ENCODE measurements around the gene OR10X1. TPM values are rescaled to one million over a fixed set of nuclear protein-coding genes. Genes with fewer than 3 reads are reported as not detected.

The OR10X1 gene, protein sequence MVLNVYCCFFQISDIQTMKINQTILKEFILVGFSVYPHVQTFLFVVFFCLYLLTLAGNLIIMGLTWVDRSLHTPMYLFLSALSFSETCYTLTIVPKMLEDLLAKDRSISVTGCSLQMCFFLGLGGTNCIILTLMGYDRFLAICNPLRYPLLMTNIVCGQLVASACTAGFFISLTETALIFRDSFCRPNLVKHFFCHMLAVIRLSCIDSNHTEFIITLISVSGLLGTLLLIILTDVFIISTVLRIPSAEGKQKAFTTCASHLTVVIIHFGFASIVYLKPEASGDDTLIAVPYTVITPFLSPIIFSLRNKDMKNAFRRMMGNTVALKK
- polyA plus RNA-seq = not detected
- long read RNA-seq, donor 1 = 0 reads
- long read RNA-seq, donor 2 = 0 reads
- long read RNA-seq, donor 3 = 0 reads
- long read RNA-seq, donor 4 = 0 reads
- long read RNA-seq, donor 5 = 0 reads
- long read RNA-seq, donor 6 = 0 reads
- long read RNA-seq, donor 7 = 0 reads
- long read RNA-seq, donor 8 = 0 reads
- long read RNA-seq, donor 9 = 0 reads
- long read RNA-seq, donor 10 = 0 reads

DNA sequence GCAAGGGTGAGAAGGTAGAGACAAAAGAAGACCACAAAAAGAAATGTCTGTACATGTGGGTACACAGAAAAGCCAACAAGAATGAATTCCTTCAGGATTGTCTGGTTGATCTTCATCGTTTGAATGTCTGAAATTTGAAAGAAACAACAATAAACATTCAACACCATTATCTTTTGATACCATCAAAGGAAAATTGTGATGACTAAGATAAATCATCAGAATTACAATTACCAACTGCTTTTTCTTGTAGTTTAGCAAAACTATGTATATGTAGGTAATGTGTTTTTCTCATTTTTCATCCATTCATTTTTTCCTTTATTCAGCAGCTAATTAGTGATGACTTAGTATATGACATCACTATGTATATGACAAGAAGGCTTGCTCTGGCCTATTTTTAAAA lies at the start of gene OR10X1:
TSS of gene OR10X1 (minus strand) at position 167 of the 400 bp plus-strand sequence. CDS start at position 167, 0 bp downstream.
- Histone ChIP-seq H3K9me3 (ENCODE audit: control insufficient read depth in 2 of 2, insufficient read depth in 1 of 2, low read depth in 1 of 2, low read length in 1 of 2) (no peaks in the 10 kb centered on the region), H3K36me3 (ENCODE audit: control insufficient read depth in 3 of 3, insufficient read depth in 2 of 3, low read depth in 1 of 3, low read length in 3 of 3) (no peaks in the 10 kb centered on the region), H3K4me3 (ENCODE audit: low read depth in 1 of 3, low read length in 3 of 3) (no peak within 1 kb of the TSS), H3K27ac (ENCODE audit: low read depth in 1 of 3, low read length in 2 of 3) (no peak within 1 kb of the TSS), H3K27me3 (ENCODE audit: control insufficient read depth in 3 of 3, insufficient read depth in 3 of 3, low read length in 3 of 3) (no peaks in the 10 kb centered on the region), H3K4me1 (ENCODE audit: control insufficient read depth in 3 of 3, insufficient read depth in 2 of 3, low read depth in 1 of 3, low read length in 2 of 3) (no peaks in the 10 kb centered on the region)
- 55 to 69% (median 57%) methylated on average over 1 of the region's 1 CpG for WGBS, 3 donors
- DNase-seq (no peak), FAIRE-seq (no peak)

- FAIRE-seq = no peak
- WGBS, 3 donors = 87 to 94% (median 88%) methylated on average over 3 of the region's 3 CpGs
- Histone ChIP-seq H3K36me3 (ENCODE audit: control insufficient read depth in 3 of 3, insufficient read depth in 2 of 3, low read depth in 1 of 3, low read length in 3 of 3) (no peaks in the 10 kb centered on the region), H3K4me1 (ENCODE audit: control insufficient read depth in 3 of 3, insufficient read depth in 2 of 3, low read depth in 1 of 3, low read length in 2 of 3) (no peaks in the 10 kb centered on the region), H3K27ac (ENCODE audit: low read depth in 1 of 3, low read length in 2 of 3) (no peak overlapping the region), H3K4me3 (ENCODE audit: low read depth in 1 of 3, low read length in 3 of 3) (no peak overlapping the region), H3K27me3 (ENCODE audit: control insufficient read depth in 3 of 3, insufficient read depth in 3 of 3, low read length in 3 of 3) (peaks cover 0 to 4% (median 0%) of the 10 kb centered on the region in 3 donors), H3K9me3 (ENCODE audit: control insufficient read depth in 2 of 2, insufficient read depth in 1 of 2, low read depth in 1 of 2, low read length in 1 of 2) (no peaks in the 10 kb centered on the region)
- no peak for DNase-seq
Measured at GRCh38 chr1:158613764-158614163, 34.1 kb upstream of the OR10X1 start.

DNA sequence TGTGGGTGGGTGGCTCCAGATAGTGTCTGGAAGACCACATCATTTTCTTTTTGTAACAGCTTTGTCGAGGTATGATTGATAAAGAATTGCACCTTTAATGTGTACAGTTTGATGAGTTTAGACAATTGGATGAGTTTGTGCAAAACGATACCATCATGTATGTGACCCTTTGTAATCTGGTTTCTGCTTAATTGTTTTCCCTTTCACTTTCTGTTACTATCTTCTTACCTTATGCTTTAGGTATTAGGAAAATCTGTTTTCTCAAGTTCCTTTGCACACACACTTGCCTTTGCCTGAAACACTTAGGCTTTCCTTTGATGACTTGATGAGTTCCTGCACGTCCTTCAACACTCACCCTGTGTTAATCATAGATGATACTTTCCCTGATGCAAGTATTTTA lies 32.2 kb upstream of the OR10X1 start:
- peaks cover 0 to 4% (median 0%) of the 10 kb centered on the region in 3 donors for H3K27me3 ChIP-seq (ENCODE audit: control insufficient read depth in 3 of 3, insufficient read depth in 3 of 3, low read length in 3 of 3)
- H3K27ac ChIP-seq (ENCODE audit: low read depth in 1 of 3, low read length in 2 of 3) = no peak overlapping the region
- no peak overlapping the region for H3K4me3 ChIP-seq (ENCODE audit: low read depth in 1 of 3, low read length in 3 of 3)
- H3K36me3 ChIP-seq (ENCODE audit: control insufficient read depth in 3 of 3, insufficient read depth in 2 of 3, low read depth in 1 of 3, low read length in 3 of 3) = no peaks in the 10 kb centered on the region
- no peaks in the 10 kb centered on the region for H3K4me1 ChIP-seq (ENCODE audit: control insufficient read depth in 3 of 3, insufficient read depth in 2 of 3, low read depth in 1 of 3, low read length in 2 of 3)
- no peak for DNase-seq
- no peak for FAIRE-seq
- 22 to 55% (median 34%) methylated on average over 3 of the region's 3 CpGs for WGBS, 3 donors
- no peaks in the 10 kb centered on the region for H3K9me3 ChIP-seq (ENCODE audit: control insufficient read depth in 2 of 2, insufficient read depth in 1 of 2, low read depth in 1 of 2, low read length in 1 of 2)

GRCh38 chr1:158607296-158607695 lies 27.6 kb upstream of the OR10X1 start:
- H3K4me1 ChIP-seq (ENCODE audit: control insufficient read depth in 3 of 3, insufficient read depth in 2 of 3, low read depth in 1 of 3, low read length in 2 of 3) = no peaks in the 10 kb centered on the region
- WGBS, 3 donors = 46 to 70% (median 59%) methylated on average over 1 of the region's 1 CpG
- H3K27me3 ChIP-seq (ENCODE audit: control insufficient read depth in 3 of 3, insufficient read depth in 3 of 3, low read length in 3 of 3) = no peaks in the 10 kb centered on the region
- no peaks in the 10 kb centered on the region for H3K9me3 ChIP-seq (ENCODE audit: control insufficient read depth in 2 of 2, insufficient read depth in 1 of 2, low read depth in 1 of 2, low read length in 1 of 2)
- H3K4me3 ChIP-seq (ENCODE audit: low read depth in 1 of 3, low read length in 3 of 3) = no peak overlapping the region
- DNase-seq (no peak), FAIRE-seq (no peak)
- no peak overlapping the region for H3K27ac ChIP-seq (ENCODE audit: low read depth in 1 of 3, low read length in 2 of 3)
- H3K36me3 ChIP-seq (ENCODE audit: control insufficient read depth in 3 of 3, insufficient read depth in 2 of 3, low read depth in 1 of 3, low read length in 3 of 3) = no peaks in the 10 kb centered on the region

- Histone ChIP-seq H3K4me1 (ENCODE audit: control insufficient read depth in 3 of 3, insufficient read depth in 2 of 3, low read depth in 1 of 3, low read length in 2 of 3) (no peaks in the 10 kb centered on the region), H3K4me3 (ENCODE audit: low read depth in 1 of 3, low read length in 3 of 3) (no peak within 1 kb of the TSS), H3K36me3 (ENCODE audit: control insufficient read depth in 3 of 3, insufficient read depth in 2 of 3, low read depth in 1 of 3, low read length in 3 of 3) (no peaks in the 10 kb centered on the region), H3K27me3 (ENCODE audit: control insufficient read depth in 3 of 3, insufficient read depth in 3 of 3, low read length in 3 of 3) (no peaks in the 10 kb centered on the region), H3K27ac (ENCODE audit: low read depth in 1 of 3, low read length in 2 of 3) (no peak within 1 kb of the TSS), H3K9me3 (ENCODE audit: control insufficient read depth in 2 of 2, insufficient read depth in 1 of 2, low read depth in 1 of 2, low read length in 1 of 2) (no peaks in the 10 kb centered on the region)
- no peak for FAIRE-seq
- WGBS, 3 donors = 68 to 76% (median 68%) methylated on average over 1 of the region's 1 CpG
- DNase-seq = no peak
Measured at GRCh38 chr1:158604968-158605367, 25.3 kb upstream of the OR10X1 start, which contains the start of gene OR10Z1. Gene OR10Z1, plus strand, starts transcription at chr1:158605268. Its CDS starts 1,171 bp downstream, at chr1:158606439.

- FAIRE-seq = no peak
- no peaks in the 10 kb centered on the region for H3K27me3 ChIP-seq (ENCODE audit: control insufficient read depth in 3 of 3, insufficient read depth in 3 of 3, low read length in 3 of 3)
- WGBS, 3 donors = 63 to 83% (median 81%) methylated on average over 2 of the region's 2 CpGs
Measured at GRCh38 chr1:158600735-158601134, 21.0 kb upstream of the OR10X1 start.

GRCh38 chr1:158586942-158587341 lies 7.2 kb upstream of the OR10X1 start:
- WGBS, 3 donors = 88 to 89% (median 89%) methylated on average over 1 of the region's 1 CpG
- FAIRE-seq = no peak

More at GRCh38 chr1:158600735-158601134, 21.0 kb upstream of the OR10X1 start:
- Histone ChIP-seq H3K9me3 (ENCODE audit: control insufficient read depth in 2 of 2, insufficient read depth in 1 of 2, low read depth in 1 of 2, low read length in 1 of 2) (peaks cover 0 to 18% of the 10 kb centered on the region in 2 donors), H3K4me1 (ENCODE audit: control insufficient read depth in 3 of 3, insufficient read depth in 2 of 3, low read depth in 1 of 3, low read length in 2 of 3) (no peaks in the 10 kb centered on the region), H3K4me3 (ENCODE audit: low read depth in 1 of 3, low read length in 3 of 3) (no peak overlapping the region), H3K36me3 (ENCODE audit: control insufficient read depth in 3 of 3, insufficient read depth in 2 of 3, low read depth in 1 of 3, low read length in 3 of 3) (no peaks in the 10 kb centered on the region), H3K27ac (ENCODE audit: low read depth in 1 of 3, low read length in 2 of 3) (no peak overlapping the region)
- no peak for DNase-seq

GRCh38 chr1:158583962-158584361 lies 4.3 kb upstream of the OR10X1 start:
- DNase-seq (no peak), FAIRE-seq (no peak)
- no peaks in the 10 kb centered on the region for H3K4me1 ChIP-seq (ENCODE audit: control insufficient read depth in 3 of 3, insufficient read depth in 2 of 3, low read depth in 1 of 3, low read length in 2 of 3)
- no peak overlapping the region for H3K4me3 ChIP-seq (ENCODE audit: low read depth in 1 of 3, low read length in 3 of 3)
- H3K27me3 ChIP-seq (ENCODE audit: control insufficient read depth in 3 of 3, insufficient read depth in 3 of 3, low read length in 3 of 3) = no peaks in the 10 kb centered on the region
- no peaks in the 10 kb centered on the region for H3K36me3 ChIP-seq (ENCODE audit: control insufficient read depth in 3 of 3, insufficient read depth in 2 of 3, low read depth in 1 of 3, low read length in 3 of 3)
- no peak overlapping the region for H3K27ac ChIP-seq (ENCODE audit: low read depth in 1 of 3, low read length in 2 of 3)
- H3K9me3 ChIP-seq (ENCODE audit: control insufficient read depth in 2 of 2, insufficient read depth in 1 of 2, low read depth in 1 of 2, low read length in 1 of 2) = peaks cover 0 to 5% of the 10 kb centered on the region in 2 donors
- 68 to 83% (median 78%) methylated on average over 4 of the region's 4 CpGs for WGBS, 3 donors

More at GRCh38 chr1:158586942-158587341, 7.2 kb upstream of the OR10X1 start:
- Histone ChIP-seq H3K4me1 (ENCODE audit: control insufficient read depth in 3 of 3, insufficient read depth in 2 of 3, low read depth in 1 of 3, low read length in 2 of 3) (no peaks in the 10 kb centered on the region), H3K4me3 (ENCODE audit: low read depth in 1 of 3, low read length in 3 of 3) (no peak overlapping the region), H3K9me3 (ENCODE audit: control insufficient read depth in 2 of 2, insufficient read depth in 1 of 2, low read depth in 1 of 2, low read length in 1 of 2) (peaks cover 0 to 5% of the 10 kb centered on the region in 2 donors), H3K27ac (ENCODE audit: low read depth in 1 of 3, low read length in 2 of 3) (no peak overlapping the region), H3K27me3 (ENCODE audit: control insufficient read depth in 3 of 3, insufficient read depth in 3 of 3, low read length in 3 of 3) (no peaks in the 10 kb centered on the region), H3K36me3 (ENCODE audit: control insufficient read depth in 3 of 3, insufficient read depth in 2 of 3, low read depth in 1 of 3, low read length in 3 of 3) (no peaks in the 10 kb centered on the region)
- no peak for DNase-seq

Data from small intestine (tissue), 16 donors.